Limb (tissue), 2 donors: ENCODE measurements around the gene SFMBT2.
"Not testable (repeated sequence)": the region's sequence is repeated elsewhere in the genome, so short reads cannot be mapped to it uniquely, and the experiment has no call there.

Experiments
- DNase-seq, 2 donors: peaks; one replicate each; pipeline ENCODE4 v3.0.0-alpha.2; 2016; ENCODE audit errors: extremely low spot score in 2 of 2

SFMBT2 gene

DNA sequence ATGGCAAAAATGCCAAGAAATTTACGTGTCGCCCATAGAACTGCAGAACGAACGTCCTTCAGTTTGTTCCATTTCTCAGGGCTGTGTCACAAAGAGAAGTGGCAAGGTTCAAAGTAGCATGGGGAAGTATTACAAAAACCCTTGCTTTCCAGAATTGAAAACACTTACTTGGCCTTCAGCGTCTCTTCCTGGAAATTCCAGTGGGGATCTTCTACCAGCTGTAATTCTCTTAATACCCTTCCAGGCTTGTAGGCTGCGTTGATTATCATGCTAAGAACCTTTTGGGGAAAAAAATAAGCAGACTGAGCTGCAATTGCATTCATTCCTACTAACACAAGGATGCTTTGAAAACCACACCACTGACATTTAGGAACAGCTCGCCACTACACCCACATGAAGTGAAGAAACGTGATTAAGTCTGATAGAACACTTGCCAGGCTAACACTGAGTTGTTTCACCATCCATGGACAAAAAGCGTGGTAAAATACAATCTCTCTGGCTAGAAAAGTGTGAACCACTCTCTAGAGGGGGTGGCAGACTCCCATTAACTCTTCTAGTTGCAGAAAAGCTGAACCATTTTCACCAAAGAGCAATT, 222.3 kb downstream of the SFMBT2 start:
- DNase-seq, result no peak

DNA sequence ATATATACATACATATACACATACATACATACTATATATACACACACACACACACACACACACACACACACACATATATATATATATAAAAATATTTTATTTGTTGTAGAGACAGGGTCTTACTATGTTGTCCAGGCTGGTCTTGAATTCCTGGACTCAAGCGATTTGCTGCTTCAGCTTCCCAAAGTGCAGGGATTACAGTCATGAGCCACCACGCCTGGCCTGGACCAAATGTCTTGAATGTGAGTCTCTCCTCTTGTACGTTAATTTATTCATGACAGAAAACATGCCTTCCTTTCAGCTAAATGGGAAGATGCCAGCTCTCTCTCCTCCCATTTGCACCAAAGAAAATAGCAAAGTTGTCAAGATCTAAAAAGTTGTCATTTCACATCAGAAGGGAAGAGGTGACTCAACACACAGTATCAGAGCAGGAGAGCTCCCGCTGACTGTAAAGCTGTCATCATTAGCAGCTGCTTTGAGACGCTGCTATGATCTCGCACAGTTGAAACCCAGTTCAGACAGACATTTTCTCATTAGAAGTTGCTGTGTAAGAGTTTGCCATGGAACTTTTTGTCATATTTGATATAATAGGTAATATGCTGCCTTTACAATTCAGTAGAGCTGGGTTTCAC, 224.3 kb downstream of the SFMBT2 start:
- no peak for DNase-seq

GRCh38 chr10:7185367-7185690, 225.5 kb downstream of the SFMBT2 start:
- no peak for DNase-seq

- no peak for DNase-seq
Measured at GRCh38 chr10:7184660-7185366, 226.0 kb downstream of the SFMBT2 start.

- DNase-seq, result not testable (repeated sequence)
Measured at GRCh38 chr10:7184116-7184515, 226.7 kb downstream of the SFMBT2 start.

DNA sequence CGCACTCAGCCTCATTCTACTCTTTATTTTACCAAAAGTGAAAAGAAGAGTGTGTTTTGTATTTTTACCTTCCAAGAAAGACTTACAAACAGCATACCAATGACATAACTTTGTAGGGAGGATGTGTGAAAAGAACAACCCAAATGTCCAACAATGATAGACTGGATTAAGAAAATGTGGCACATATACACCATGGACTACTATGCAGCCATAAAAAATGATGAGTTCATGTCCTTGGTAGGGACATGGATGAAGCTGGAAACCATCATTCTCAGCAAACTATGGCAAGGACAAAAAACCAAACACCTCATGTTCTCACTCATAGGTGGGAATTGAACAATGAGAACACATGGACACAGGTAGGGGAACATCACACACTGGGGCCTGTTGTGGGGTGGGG, 228.5 kb downstream of the SFMBT2 start:
- DNase-seq, result not testable (repeated sequence)

DNA sequence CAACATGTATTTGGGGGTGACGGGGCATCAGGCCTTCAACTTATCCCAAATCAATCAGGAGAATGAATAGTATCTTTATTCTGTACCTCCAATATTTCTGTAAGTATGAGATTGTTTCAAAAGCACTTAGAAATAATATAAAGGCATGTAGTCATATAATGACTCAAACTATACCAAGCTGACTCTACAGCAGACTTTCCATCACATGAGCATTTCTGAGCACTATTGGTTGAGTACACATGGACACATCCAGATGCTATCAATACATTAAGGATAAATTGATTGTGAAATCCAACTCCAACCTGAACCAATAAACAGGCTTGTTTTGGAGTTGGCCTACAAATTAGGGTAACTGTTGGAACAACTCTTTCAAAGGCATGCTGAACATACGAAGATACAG, 229.4 kb downstream of the SFMBT2 start:
- no peak for DNase-seq

GRCh38 chr10:7179536-7179935, 231.3 kb downstream of the SFMBT2 start:
- DNase-seq, result no peak

GRCh38 chr10:7173948-7174347, 236.9 kb downstream of the SFMBT2 start:
- no peak for DNase-seq

DNA sequence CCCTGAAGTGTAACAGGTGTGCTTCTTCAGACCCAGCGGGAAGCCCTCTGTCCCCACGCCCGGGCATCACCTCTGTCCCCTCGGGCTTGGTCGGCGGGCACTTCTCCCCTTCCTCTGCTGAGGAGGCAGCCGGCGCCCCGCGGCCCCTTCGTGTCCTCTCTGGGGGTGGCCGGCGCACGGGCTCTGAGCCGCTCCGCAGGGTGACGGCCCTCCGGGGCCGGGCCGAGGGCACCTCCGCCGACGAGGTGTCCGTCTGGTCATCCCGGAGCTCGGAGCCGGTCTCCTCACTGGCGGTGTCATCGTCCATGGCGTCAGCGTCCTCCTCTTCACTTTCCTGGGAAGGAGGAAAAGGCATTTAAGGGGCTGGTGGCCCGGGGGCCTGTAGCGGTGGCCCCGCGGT, 239.0 kb downstream of the SFMBT2 start:
- no peak for DNase-seq

DNA sequence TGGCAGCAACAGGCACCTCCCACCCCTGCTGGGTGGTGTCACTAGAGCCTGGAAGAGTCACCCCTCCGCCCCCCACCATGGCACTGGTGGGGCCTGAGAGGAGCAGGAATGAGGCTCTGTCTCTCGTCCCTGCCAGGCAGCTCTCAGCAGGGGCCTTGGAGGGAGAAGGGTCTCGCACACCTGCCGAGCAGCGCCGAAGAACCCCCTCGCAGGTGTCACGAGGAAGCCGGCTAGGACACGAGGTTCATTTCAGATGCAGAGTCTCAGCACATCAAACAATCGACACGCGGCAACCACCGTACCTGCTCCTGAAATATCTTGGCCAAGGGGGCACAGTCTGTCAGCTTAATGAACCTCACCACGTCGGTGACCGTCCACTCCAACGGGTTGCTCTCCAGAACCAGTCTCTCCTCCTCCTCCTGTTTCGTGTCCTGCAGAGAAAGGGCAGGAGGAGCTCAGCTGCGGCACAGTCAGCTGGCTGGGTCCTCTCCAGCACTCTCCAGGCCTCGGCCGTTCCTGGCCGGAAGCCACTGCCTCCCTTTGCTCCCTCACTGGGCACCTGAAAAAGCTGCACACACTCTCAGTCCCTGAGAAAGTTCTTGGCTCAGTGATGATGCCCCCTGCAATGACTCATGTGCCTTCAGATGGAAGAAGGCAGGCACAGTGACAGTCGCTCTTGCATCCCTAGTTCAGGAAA, 240.1 kb downstream of the SFMBT2 start:
- no peak for DNase-seq

- no peak for DNase-seq
Measured at GRCh38 chr10:7168414-7168813, 242.4 kb downstream of the SFMBT2 start.

GRCh38 chr10:7165500-7166177, 245.2 kb downstream of the SFMBT2 start:
- DNase-seq, result no peak

DNA sequence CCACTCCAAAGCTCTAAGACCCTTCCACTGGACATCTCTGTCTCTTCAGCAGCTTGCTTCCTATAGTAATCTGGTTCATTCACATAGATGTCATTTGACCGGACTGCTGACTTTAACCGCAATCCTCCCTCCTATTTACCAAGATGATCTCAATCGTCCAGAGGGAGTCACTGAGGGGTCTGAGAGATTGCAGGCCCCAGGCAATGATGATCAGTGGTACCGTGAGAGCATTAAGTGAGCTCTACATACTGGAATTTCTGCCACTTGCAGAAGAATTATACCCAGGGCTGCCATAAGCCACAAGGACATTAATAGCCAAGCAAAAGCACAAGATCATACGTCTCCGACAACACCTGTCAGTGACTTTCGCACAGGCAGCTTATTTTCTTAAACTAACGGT, 245.9 kb downstream of the SFMBT2 start:
- DNase-seq, result no peak

- no peak for DNase-seq
Measured at GRCh38 chr10:7162331-7162730, 248.5 kb downstream of the SFMBT2 start.

DNA sequence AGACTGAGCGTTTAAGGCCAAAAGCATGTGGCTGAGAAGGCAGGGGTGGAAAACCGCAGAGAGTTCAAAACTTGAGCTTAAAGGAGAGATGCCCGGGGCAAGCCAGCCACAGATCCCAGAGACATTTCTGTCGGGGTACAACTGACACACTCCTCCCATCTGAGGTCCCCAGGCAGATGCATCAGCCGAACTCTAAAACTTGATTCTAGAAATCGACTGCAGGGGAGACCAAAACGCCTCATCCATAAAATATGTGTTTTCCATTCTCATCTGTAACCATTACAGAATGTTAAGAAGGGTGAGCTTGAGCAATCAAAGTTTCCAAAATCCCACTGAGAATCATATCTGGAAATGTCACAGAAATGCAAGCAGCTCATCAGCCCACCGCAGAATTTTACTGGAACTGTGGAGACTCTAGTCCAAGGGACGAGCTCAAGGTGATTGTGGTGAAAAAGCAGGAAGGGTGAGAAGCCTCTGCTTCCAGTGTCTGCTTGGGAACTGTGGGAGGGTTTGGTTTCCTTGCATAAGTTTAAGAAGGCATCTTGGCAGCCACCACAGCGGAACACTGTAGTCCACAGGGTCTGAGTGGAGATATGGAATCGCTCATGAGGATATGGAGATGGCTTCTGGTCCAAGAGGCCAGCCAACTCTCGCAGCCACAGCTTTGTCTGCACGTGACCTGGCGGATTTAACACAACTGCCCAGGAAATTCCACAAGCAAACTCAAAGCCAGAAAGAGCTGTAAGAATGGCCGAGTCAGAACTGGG, 249.2 kb downstream of the SFMBT2 start:
- peak in 1 of 2 donors; percentile 12 for DNase-seq

GRCh38 chr10:7159928-7160327, 250.9 kb downstream of the SFMBT2 start:
- DNase-seq, result no peak

GRCh38 chr10:7159517-7159916, 251.3 kb downstream of the SFMBT2 start:
- no peak for DNase-seq

DNA sequence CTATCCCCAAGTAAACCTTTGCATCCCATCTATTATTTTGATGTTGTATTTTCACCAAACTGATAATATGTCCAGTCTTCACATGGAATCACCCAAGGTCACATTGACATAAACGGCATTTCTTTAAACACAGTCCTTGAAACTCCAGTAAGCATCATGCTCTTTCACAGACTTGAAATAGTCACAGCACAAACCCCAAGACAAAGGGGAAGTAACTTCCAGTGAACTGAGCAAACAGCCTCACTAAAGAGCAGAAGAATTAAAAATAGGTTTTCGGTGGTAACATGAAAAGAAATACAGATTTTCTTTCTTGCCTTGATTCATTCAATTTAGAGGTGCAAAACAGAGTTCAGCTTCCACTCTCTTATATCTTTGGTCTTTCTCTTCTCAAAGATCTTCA, 253.7 kb downstream of the SFMBT2 start:
- DNase-seq, result no peak

DNA sequence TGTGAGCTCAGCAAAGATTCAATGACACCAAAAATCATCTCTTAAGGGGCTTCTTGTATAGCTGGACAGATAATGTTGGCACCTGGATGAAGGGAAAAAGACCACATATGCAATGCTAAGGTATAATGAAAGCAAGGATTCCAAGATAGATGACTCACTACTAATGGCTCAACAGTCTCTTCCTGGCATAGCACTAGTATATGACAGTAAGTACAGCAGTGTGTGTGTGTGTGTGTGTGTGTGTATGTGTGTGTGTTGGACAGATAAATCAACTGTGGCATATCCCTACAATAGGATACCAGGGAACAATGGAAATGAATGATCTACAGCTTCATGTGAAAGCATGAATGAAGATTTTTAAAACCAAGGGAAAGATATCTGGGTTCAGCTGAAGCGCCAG, 257.1 kb downstream of the SFMBT2 start:
- DNase-seq, result no peak

GRCh38 chr10:7152982-7153381, 257.9 kb downstream of the SFMBT2 start:
- no peak for DNase-seq
